ENCODE data around the gene TIPARP.
"Not testable (repeated sequence)": the region's sequence is repeated elsewhere in the genome, so short reads cannot be mapped to it uniquely, and the experiment has no call there.

Gene TIPARP

GRCh38 chr3:156643729-156644389 is 30.5 kb upstream of the TIPARP start:
- Mint-ChIP-seq H3K36me3 (ENCODE audit: low read depth) (no peaks in the 10 kb centered on the region), H3K4me3 (peak overlapping the region; percentile 36 to 68 (median 63)), H3K4me1 (peaks cover 10% of the 10 kb centered on the region), H3K27me3 (ENCODE audit: low read depth) (no peaks in the 10 kb centered on the region), H3K27ac (peak overlapping the region; percentile 81 to 95 (median 86)), H3K9me3 (peaks cover 11% of the 10 kb centered on the region)
- TF ChIP-seq CTCF (IDR thresholded peaks at IDR 0.05; ENCODE audit: unreplicated experiment in 3 of 3): no peak

- no peak for TF ChIP-seq CTCF (IDR thresholded peaks at IDR 0.05; ENCODE audit: unreplicated experiment in 3 of 3)
- H3K36me3 Mint-ChIP-seq (ENCODE audit: low read depth): no peaks in the 10 kb centered on the region
- no peaks in the 10 kb centered on the region for H3K27me3 Mint-ChIP-seq (ENCODE audit: low read depth)
- H3K4me3 Mint-ChIP-seq: no peak overlapping the region
- H3K27ac Mint-ChIP-seq: peak overlapping the region in 1 of 3 experiments; percentile 75
- peaks cover 11% of the 10 kb centered on the region for H3K9me3 Mint-ChIP-seq
- peaks cover 10% of the 10 kb centered on the region for H3K4me1 Mint-ChIP-seq
Observed at GRCh38 chr3:156644958-156645357, 29.4 kb upstream of the TIPARP start.

- Mint-ChIP-seq H3K36me3 (ENCODE audit: low read depth) (no peaks in the 10 kb centered on the region), H3K4me3 (no peak overlapping the region)
Observed at GRCh38 chr3:156646958-156647357, 27.4 kb upstream of the TIPARP start.

GRCh38 chr3:156648086-156648485 is 26.3 kb upstream of the TIPARP start:
- Mint-ChIP-seq H3K9me3 (peaks cover 11% of the 10 kb centered on the region), H3K27me3 (ENCODE audit: low read depth) (no peaks in the 10 kb centered on the region), H3K27ac (peak overlapping the region in 2 of 3 experiments; percentile 30 to 67), H3K4me1 (peaks cover 10% of the 10 kb centered on the region), H3K36me3 (ENCODE audit: low read depth) (no peaks in the 10 kb centered on the region), H3K4me3 (no peak overlapping the region)
- no peak for TF ChIP-seq CTCF (IDR thresholded peaks at IDR 0.05; ENCODE audit: unreplicated experiment in 3 of 3)

More at GRCh38 chr3:156646958-156647357, 27.4 kb upstream of the TIPARP start:
- H3K9me3 Mint-ChIP-seq: peaks cover 11% of the 10 kb centered on the region
- peaks cover 10% of the 10 kb centered on the region for H3K4me1 Mint-ChIP-seq
- no peak for TF ChIP-seq CTCF (IDR thresholded peaks at IDR 0.05; ENCODE audit: unreplicated experiment in 3 of 3)
- H3K27me3 Mint-ChIP-seq (ENCODE audit: low read depth): no peaks in the 10 kb centered on the region
- H3K27ac Mint-ChIP-seq: no peak overlapping the region

GRCh38 chr3:156649681-156650080 is 24.7 kb upstream of the TIPARP start:
- Mint-ChIP-seq H3K9me3 (peaks cover 11% of the 10 kb centered on the region), H3K4me1 (no peaks in the 10 kb centered on the region), H3K27me3 (ENCODE audit: low read depth) (no peaks in the 10 kb centered on the region), H3K4me3 (no peak overlapping the region), H3K36me3 (ENCODE audit: low read depth) (no peaks in the 10 kb centered on the region), H3K27ac (no peak overlapping the region)
- no peak for TF ChIP-seq CTCF (IDR thresholded peaks at IDR 0.05; ENCODE audit: unreplicated experiment in 3 of 3)

- not testable (repeated sequence) for H3K4me1 Mint-ChIP-seq; H3K4me3 Mint-ChIP-seq; H3K27me3 Mint-ChIP-seq (ENCODE audit: low read depth); H3K9me3 Mint-ChIP-seq; H3K27ac Mint-ChIP-seq; H3K36me3 Mint-ChIP-seq (ENCODE audit: low read depth)
Observed at GRCh38 chr3:156652661-156653060, 21.7 kb upstream of the TIPARP start.
